GM19455 (cell line): Measurements from ENCODE around the gene EFHC1.
"Not testable (repeated sequence)": the region's sequence is repeated elsewhere in the genome, so short reads cannot be mapped to it uniquely, and the experiment has no call there.

Source experiments
- ATAC-seq: cut with Tn5 transposase; IDR thresholded peaks from one replicate; pipeline ENCODE4 v1.9.1; 2021; ENCODE audit not compliant: unreplicated experiment

The EFHC1 gene

DNA sequence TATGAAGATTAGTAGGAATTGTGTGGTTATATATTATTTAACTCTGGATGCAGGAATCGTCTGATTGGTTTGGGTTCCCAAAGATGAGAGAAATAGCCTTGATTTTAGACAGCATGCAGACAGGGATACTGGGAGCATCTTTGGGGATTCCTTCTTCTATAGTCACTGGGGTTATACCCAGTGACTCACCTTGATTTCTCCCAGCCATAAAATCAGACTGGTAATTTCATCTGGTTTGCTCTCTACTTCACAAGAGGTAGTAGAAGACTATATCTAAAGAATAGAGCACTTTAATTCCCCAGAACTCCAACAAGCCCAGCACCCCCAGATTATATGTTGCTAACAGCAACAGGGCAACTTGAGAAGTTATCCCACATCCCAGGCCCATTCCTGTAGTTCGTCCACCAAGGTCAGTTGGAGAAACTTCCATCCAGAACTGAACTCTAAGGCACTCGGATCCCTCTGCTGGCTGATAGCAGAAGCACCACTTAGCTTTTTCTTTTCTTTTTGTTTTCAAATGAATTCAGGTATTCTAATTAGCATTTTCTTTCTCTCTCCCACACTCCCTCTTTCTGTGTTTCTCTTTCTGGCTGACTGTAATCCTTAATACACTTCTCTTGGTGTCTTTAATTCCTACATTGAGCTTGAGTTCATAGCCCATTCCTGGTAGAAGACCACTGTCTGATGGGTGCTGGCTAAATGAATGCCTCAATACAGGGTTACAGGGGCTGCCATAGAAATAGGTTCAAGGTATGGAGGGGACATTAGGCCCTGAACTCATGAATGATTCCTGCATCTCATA is 20.4 kb upstream of the EFHC1 start:
- no peak for ATAC-seq

DNA sequence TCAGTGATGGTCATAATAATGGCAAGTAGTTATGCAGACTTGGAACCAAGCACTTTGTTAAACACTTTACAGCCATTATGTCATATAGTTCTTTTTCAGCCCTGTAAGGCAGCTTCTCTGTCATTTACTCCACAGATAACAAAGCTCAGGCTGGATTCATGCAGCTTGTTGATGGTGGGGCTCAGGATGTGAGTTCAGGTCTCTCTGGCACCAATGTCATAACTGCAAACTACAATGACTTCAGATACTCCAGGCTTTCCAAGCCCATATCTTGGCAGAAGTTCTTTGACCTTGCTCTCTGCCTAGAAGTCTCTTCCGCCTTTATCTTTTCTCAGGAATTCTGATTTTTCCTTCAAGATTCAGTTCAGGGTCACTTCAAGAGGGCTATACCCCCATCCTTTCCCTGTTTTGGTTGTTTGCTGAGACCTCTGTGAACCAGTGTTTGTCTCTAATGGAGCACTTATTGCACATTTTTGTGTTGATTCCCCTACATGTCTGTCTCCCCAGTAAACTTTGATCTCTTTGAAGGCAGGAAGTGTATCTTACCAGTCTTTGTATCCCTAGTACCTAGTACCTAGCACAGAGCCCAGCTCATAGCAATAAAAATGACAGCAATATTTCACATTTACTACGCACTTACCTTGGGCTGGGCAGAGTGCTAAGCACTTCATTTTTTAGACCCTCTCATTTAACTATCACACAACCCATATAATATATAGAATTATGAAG is 19.7 kb upstream of the EFHC1 start:
- ATAC-seq: no peak

DNA sequence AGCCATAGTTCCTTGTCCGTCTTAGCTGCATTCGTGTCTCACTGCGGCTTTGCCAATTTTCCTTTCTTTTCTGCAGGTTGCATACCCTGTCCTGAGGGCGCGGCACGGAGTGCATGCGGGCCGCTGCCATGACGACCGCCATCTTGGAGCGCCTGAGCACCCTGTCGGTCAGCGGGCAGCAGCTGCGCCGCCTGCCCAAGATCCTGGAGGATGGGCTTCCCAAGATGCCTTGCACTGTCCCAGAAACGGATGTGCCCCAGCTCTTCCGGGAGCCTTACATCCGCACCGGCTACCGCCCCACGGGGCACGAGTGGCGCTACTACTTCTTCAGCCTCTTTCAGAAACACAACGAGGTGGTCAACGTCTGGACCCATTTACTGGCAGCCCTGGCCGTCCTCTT is 17.1 kb upstream of the EFHC1 start:
- no peak for ATAC-seq

DNA sequence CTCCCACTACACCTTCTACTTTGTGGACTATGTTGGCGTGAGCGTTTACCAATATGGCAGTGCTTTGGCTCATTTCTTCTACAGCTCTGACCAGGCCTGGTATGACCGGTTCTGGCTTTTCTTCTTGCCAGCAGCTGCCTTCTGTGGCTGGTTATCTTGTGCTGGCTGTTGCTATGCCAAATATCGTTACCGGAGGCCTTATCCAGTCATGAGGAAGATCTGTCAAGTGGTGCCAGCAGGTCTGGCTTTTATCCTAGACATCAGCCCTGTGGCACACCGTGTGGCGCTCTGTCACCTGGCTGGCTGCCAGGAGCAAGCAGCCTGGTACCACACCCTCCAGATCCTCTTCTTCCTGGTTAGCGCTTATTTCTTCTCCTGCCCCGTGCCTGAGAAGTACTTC is 16.5 kb upstream of the EFHC1 start:
- no peak for ATAC-seq

DNA sequence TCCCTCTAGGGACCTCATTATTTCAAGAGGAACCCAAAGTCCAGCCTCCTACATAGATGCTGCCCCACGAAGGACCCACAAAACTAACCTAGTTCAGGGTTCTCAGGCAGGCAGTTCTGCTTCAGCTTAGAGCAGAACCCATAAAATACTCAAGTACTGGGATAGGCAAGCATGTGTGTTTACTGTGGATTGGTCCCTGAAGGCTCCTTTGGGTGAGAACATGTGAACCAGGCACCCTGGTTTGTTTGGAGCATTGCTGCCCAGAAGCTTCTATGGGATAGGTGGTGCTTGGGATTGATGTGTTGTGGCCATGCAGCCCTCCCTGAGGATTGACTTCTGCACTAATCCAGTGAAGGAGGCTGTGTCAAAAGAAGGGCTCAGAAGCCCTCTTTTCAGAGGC is 14.9 kb upstream of the EFHC1 start:
- ATAC-seq: no peak

DNA sequence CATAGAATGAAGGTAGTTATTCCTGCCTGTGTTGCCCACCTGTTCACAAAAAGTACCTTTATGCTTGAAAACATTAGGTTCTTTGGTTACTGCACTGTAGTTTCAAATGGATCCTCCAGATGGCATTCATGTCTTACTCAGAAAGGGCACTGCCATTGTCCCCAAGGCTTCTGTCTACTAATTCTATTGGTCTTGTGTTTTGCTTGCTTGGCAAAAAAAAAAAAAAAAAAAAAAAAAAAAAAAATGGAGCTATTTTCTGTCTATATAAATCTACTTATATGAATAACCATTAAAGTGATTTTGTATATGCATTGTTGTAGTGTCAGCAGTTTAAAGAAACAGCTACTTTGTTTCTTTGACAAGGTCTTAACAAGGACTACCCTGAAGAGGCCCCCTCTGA is 12.7 kb upstream of the EFHC1 start:
- no peak for ATAC-seq

DNA sequence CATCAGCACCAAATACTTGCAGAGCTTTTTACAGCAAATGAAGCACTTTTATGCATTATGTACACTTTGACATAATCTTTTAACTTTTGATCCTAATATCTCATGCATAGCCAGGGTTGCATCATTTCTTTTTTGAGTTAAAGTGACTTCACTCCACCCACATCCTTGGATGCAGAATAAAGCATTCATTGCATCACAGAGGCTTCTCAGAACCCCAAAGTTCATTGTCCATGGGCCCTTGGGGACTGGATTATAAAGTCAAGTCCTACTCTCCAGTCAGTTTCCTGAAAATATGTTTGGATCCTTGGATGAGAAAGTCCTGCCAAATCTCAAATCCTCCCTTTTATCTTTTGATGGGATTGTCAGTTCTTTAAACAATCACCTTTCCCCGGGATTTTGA is 10.6 kb upstream of the EFHC1 start:
- no peak for ATAC-seq

DNA sequence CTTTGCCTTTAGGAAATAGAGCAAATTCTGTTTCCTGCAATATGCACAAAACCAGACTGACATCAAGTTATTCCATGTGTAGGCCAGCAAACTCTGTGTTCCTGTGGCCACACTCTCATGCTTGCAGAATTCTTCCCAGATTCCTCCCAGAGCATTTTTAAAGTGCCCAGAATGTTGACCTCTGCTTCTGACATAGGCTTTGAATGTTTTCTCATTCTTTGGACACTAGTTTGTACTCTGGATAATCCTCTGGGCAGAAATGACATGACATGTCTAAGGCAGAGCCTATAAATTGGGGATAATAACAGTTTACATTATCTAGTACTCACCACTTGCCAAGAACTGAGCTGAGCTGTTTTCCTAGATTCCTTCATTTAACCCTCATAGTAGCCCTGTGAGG is 9.2 kb upstream of the EFHC1 start:
- ATAC-seq: no peak

DNA sequence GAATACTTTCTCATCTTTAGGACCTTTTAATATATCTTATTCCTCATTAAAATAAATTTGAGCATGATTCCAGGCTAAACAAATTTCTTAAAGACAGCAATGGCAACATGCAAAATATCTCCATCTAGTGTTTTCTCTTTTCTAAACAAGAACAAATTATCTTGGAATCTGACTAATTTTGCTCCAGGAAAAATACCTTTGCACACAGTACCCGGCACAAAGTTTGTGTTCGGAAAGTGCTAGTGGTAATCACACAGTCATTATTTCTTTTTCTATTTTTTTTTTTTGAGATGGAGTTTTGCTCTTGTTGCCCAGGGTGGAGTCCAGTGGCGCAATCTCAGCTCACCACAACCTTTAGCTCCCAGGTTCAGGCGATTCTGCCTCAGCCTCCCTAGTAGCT is 8.2 kb upstream of the EFHC1 start:
- ATAC-seq: no peak

DNA sequence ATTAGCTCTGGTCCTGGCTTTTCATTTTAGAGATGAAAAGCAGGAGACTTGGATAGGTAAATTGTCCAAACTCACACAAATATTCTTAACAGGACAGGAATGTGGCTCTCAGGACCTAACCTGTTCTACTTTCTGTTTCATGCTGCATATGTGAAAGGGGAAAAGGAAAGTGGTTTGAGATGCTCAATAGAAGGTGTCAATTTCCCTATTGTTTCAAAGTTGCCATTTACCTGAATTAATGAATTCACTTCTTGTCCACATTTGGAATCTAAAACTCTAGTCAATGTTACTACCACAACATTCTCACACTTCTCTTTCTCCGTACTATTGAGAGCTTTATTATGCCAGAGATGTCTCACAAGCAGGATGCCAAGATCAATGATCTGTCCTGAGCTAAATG is 4.8 kb upstream of the EFHC1 start:
- ATAC-seq: no peak

DNA sequence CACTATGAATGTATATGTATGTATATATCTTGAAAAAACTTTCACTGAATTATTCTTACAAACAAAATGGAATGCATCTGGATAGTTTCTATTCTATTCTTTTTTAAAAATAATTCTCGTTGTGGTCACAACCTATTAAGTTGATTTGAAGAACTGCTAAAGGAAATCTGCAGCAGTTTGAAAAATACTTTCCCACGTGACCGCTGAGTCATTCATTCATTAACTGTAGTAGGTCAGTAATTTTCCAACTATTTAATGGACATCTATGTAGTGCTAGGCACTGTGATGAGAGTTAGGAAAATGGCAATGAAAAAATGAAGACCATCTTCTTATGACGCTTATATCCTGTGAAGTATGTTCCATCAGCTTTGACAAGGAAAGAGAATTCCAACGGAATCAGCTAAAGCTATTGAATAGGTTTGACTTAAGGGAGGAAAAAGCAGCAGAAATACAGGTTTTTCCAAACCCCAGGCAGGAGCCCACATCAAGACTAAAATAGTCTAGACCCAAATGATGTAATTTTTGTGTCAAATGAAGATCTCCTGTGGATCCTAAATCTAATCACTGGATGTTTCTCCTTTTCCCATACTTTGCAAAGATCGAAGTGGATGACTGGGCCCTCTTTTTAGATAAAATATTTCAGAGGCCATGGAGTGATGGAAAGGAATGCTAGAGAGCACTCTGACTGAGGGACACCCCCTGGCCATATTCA is 4.1 kb upstream of the EFHC1 start:
- ATAC-seq: no peak

DNA sequence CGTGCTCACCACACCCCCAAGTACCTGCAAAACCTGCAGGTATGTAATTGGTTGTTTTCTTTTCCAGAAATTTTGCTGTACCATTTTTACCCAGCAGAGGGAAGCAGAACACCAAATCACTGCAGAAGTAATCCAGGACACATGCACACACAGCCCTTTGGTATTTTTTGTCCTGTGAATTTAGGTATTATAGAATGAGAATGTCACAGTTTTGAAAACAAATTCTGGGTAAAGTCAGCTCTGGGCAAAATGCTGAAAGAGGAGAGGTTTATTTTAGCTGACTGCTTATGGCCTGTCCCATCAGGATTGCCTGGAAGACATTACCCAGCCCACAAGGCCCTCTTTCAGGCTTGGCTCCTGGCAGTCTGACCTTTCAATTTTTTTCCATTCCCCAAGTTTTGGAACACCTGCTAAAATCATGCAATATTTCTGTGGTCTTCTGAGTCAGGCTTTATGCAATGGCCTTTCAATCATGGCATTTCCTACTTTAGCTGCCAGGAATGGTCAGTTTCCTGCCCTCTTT is 3.5 kb upstream of the EFHC1 start:
- ATAC-seq: no peak

DNA sequence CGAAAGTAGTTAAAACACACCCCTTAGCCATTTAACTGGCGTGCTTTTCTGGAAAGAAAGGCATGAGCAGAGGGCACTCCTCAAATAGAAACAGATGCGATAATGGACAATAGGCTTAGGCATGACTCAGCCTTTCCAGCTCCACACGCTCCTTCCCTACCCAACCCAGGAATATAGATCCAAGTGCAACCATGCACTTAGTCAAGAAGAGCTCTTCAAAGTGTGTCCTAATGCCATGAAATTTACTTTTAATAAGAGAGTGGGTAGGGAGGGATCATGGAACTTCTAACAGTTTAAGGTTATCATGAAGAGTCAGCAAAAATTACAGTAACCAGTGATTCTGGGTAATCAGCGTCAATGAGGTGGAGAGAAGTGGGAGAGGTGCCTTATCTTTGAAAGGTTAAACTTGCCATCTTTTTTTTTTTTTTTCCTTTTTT is 2.4 kb upstream of the EFHC1 start:
- no peak for ATAC-seq

DNA sequence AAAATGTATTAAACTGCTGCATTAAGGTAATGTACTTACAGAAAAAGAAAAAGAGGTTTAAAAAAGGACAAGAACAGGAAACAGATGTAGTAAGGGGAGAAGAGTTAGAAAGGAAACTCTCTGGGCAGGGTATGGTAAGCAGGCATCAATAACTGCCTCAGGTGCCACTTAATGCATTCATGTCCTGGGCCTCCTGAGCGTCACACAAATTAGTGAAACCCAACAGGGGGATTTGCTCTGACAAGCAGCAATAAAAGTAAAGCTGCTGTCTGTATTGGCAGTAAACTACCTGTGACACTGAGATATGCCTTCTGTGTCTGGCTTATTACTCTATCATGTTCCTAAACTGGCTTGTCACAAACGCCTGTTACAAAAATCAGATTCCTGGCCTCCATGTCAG is 1.5 kb upstream of the EFHC1 start:
- no peak for ATAC-seq

DNA sequence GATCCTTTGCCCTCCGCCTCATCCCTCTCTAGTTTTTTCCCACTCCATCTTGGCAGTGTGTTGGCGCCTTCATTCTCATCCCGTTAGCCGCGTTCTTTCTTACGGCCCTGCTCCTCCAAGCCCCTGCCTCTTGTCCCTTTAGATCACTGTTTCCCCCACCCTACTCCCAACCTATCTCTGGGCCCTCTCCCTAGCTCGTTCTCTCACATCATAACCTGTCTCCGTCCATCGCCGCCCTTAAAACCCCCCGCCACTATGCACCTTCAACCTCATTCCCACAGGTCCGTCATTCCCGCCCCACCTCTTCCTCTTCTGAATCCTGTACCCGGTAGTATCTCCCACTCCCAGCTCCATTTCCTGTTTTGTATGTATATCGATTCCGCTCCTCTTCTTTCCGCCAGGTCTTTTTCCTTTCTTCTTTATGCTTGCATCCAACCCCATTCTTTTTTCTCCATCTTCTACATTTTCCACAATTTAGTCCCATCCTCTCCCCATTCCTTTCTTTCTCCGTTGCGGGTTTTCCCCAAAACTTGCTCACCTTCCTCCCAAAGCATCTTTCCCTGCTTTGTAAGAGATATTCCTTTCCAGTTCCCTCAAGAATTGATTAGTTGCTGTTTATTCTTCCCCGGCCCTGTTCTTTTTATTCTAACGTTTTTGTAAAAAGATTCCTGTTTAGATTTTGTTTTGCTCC is 671 bp downstream of the EFHC1 start:
- ATAC-seq: no peak

DNA sequence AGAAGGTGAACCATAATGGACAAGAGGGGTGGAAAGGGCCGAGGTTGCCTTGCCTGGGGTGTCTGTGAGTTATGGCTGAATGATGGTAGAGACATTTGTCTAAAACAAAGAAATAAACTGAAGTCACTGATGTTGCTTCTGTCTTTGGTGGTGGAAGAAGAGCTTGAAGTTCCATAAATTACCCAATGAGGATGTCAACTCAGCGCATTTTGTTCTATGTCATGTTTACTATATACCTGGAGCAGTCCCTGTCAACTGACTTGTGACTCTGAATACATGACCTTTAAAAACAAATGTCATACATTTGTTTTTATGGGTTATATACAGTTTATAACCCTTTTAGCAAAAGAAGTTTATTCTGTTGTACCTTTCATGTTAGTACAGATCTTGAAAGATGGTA is 2.0 kb downstream of the EFHC1 start:
- ATAC-seq: no peak

DNA sequence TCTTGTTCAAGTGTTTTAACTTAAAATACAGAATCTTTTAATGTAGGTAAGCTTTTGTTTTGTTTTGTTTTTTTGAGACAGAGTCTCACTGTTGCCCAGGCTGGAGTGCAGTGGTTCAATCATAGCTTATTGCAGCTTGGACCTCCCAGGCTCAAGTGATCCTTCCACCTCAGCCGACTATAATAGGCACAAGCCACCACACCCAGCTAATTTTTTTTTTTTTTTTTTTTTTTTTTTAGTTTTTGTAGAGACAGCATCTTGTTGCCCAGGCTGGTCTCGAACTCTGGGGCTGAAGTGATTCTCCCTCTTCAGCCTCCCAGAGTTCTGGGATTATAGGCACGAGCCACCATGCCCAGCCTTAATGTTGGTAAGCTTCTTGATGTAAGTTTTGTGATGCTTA is 3.3 kb downstream of the EFHC1 start:
- no peak for ATAC-seq

DNA sequence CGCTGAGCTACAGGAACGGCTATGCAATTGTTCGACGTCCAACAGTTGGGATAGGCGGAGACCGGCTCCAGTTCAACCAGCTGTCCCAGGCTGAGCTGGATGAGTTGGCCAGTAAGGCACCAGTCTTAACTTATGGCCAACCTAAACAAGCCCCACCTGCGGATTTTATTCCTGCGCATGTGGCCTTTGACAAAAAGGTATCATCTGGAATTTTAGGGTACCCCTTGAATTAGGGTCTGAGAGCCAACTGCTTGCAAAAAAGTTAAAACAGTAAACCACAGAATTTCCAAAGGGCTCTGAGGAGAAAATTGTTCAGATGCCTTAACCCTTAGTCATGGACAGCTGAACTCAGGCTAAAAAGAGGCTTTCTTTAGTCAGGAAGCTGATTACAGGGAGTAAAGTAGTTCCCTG is 3.8 kb downstream of the EFHC1 start:
- no peak for ATAC-seq

DNA sequence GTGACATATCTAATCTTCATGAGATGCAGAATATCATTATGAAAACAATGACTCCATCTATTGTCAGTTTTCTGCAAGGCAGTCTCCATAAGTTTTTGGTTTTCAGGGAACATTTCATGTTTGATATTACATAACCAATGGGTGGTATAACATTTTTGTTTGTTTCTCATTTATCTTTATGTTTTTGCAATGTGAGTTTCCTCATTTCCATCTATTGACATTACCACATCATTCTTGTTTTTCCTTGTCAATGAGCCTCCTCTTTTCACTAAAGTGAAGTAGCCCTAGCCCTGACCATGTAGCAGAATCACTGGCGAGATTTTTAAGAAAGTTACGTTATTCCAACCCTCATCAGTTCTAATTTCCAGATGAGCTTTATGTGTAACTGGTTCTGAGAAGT is 4.4 kb downstream of the EFHC1 start:
- ATAC-seq: no peak

DNA sequence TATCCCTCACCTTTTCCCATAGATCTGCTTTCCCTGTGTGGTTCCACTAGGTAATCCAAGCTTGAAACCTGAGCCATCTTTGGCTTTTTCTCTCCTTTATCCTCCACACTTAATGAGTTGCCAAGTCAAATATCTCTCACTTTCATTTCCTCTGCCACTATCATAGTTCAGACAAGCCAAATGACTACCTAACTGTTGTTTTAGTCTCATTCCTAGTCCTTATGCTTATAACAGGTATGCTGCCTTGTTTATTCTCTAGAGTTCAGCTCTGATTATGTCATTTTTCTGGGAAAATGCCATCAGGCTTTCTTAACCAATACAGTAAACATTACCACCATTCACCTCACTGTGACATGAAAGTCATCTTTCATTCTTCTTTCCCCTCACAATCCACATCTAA is 6.5 kb downstream of the EFHC1 start:
- ATAC-seq: no peak

DNA sequence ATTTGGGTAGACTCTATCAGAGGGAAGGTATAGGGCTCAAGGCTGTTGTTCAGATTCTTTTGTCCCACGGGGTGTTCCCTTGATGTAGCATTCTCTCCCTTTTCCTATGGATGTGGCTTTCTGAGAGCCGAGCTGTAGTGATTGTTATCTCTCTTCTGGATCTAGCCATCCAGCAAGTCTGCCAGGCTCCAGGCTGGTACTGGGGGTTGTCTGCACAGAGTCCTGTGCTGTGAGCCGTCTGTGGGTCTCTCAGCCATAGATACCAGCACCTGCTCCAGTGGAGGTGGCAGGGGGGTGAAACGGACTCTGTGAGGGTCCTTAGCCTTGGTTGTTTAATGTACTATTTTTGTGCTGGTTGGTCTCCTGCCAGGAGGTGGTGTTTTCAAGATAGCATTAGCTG is 13.2 kb downstream of the EFHC1 start:
- not testable (repeated sequence) for ATAC-seq
